K562 (cell line): ENCODE measurements around the gene SLC20A1. TPM values are rescaled to one million over a fixed set of nuclear protein-coding genes. Genes with fewer than 3 reads are reported as not detected.

Experiments
- CREB3 ChIP-seq: fragments of 450-650 bp; conservative IDR thresholded peaks from 2 replicates; pipeline ENCODE4 v1.6.1; 2016; ENCODE audit warnings: missing genetic modification characterization, low read depth, mild to moderate bottlenecking, missing compliant biosample characterization, moderate library complexity
- CREBBP ChIP-seq: IDR thresholded peaks from one replicate; pipeline ENCODE4 v1.6.1; 2012; ENCODE audit warnings: low read depth, mild to moderate bottlenecking, control low read depth, inconsistent platforms, low read length
- GMEB1 ChIP-seq: fragments of 250-450 bp; sonication (Bioruptor Pico); IDR thresholded peaks from 2 replicates; pipeline ENCODE4 v1.4.0; 2020; ENCODE audit warnings: mild to moderate bottlenecking
- HNRNPUL1 ChIP-seq: fragments of 200-400 bp; formaldehyde crosslinking; IDR thresholded peaks from 2 replicates; pipeline ENCODE4 v1.6.1; 2017; ENCODE audit warnings: low read length
- IRF9 ChIP-seq: fragments of 450-650 bp; IDR thresholded peaks from 2 replicates; pipeline ENCODE4 v1.6.1; 2016; ENCODE audit warnings: missing biosample characterization, missing genetic modification characterization
- PURB ChIP-seq: sonication (generic); formaldehyde crosslinking; IDR thresholded peaks from 2 replicates; pipeline ENCODE4 v1.9.0; 2021; ENCODE audit warnings: low read depth, mild to moderate bottlenecking, missing genetic modification reagents
- SMAD4 ChIP-seq: fragments of 250-450 bp; sonication (Bioruptor Pico); conservative IDR thresholded peaks from 2 replicates; pipeline ENCODE4 v1.8.0; 2021; ENCODE audit warnings: inconsistent platforms, mild to moderate bottlenecking, moderate library complexity
- ZBTB8A ChIP-seq: fragments of 450-650 bp; IDR thresholded peaks from 2 replicates; pipeline ENCODE4 v1.6.1; 2018; ENCODE audit warnings: mild to moderate bottlenecking, moderate library complexity; ENCODE audit not compliant: partially characterized antibody
- ZFP30 ChIP-seq: fragments of 250-450 bp; sonication (Bioruptor Pico); IDR thresholded peaks from 2 replicates; pipeline ENCODE4 v1.8.0; 2022; ENCODE audit warnings: moderate library complexity, mild to moderate bottlenecking, inconsistent platforms, borderline replicate concordance
- ZHX1 ChIP-seq: fragments of 150-350 bp; conservative IDR thresholded peaks from 2 replicates; pipeline ENCODE4 v1.6.1; 2014; ENCODE audit warnings: low read length
- ZNF407 ChIP-seq: fragments of 450-650 bp; IDR thresholded peaks from 2 replicates; pipeline ENCODE4 v1.6.1; 2016; ENCODE audit warnings: low read depth
- polyA plus RNA-seq, 8 experiments: library from polyadenylated mRNA; depleted of rRNA in 4 of 8; stranded (reverse) in 5 of 8; unstranded in 3 of 8; fragments of >200 nt; fragmentation: Nextera tagmentation in 2 of 8; fragmentation: Illumina TruSeq in 1 of 8; extraction: Ambion mirVana in 2 of 8; extraction: Trizol in 1 of 8; gene quantifications; 2 replicates each; pipeline versions ENCODE4 v1.2.1 to v1.2.3, GENCODE V29; 2011 to 2014; ENCODE audit warnings: inconsistent platforms in 1 of 8, missing spikeins in 1 of 8
- total RNA-seq, 7 experiments: library from RNA; depleted of rRNA in 6 of 7; stranded (reverse); fragments of >200 nt in 6 of 7; fragmentation: Illumina TruSeq in 2 of 7; extraction: Trizol in 2 of 7; gene quantifications; 2 replicates each; pipeline versions ENCODE4 v1.2.1 to v1.2.3, GENCODE V29; 2011 to 2021; ENCODE audit warnings: low replicate concordance in 1 of 7

The SLC20A1 gene
- total and polyA plus RNA-seq, 9 of the 15 experiments (the other 6 are each of a cell fraction or from before 2014, with no cell fraction given) = 53.8 to 150 (median 74.7) TPM

GRCh38 chr2:112646791-112647689, 1.3 kb downstream of the SLC20A1 start (continued):
- TF ChIP-seq HNRNPUL1 (no peak), ZNF407 (no peak), SMAD4 (CRISPR knock-in tag) (no peak), ZBTB8A (no peak), GMEB1 (CRISPR knock-in tag) (no peak), CREB3 (tag) (no peak), IRF9 (tag) (no peak), CREBBP (no peak), ZFP30 (CRISPR knock-in tag) (no peak), PURB (CRISPR knock-in tag) (no peak), ZHX1 (no peak)
